Peyer's patch (tissue), 4 donors: ENCODE results near the gene MRPS35. TPM values are rescaled to one million over a fixed set of nuclear protein-coding genes. Genes with fewer than 3 reads are reported as not detected.
"Not testable (repeated sequence)": the region's sequence is repeated elsewhere in the genome, so short reads cannot be mapped to it uniquely, and the experiment has no call there.

Source experiments
- DNase-seq, 3 donors: peaks; one replicate each; pipeline ENCODE4 v3.0.0-alpha.2; 2017 to 2019
- H3K27ac ChIP-seq, 4 donors: fragments of 200-600 bp; sonication (generic); one replicate each; pipeline ENCODE4 v1.5.1; 2016 to 2019
- H3K27me3 ChIP-seq, 2 donors: fragments of 200-600 bp; sonication (generic); one replicate each; pipeline ENCODE4 v1.5.1; 2019
- H3K36me3 ChIP-seq, 3 donors: fragments of 200-600 bp; sonication (generic); one replicate each; pipeline ENCODE4 v1.5.1; 2016 to 2019
- H3K4me1 ChIP-seq, 4 donors: fragments of 200-600 bp; sonication (generic); one replicate each; pipeline ENCODE4 v1.5.1; 2016 to 2019
- H3K4me3 ChIP-seq, 4 donors: fragments of 200-600 bp; sonication (generic); 1 replicate in 3 of 4; 2 replicates in 1 of 4; pipeline ENCODE4 v1.5.1; 2016 to 2019; ENCODE audit warnings: mild to moderate bottlenecking in 1 of 4
- H3K9me3 ChIP-seq, 4 donors: fragments of 200-600 bp; sonication (generic); one replicate each; pipeline ENCODE4 v1.5.1; 2016 to 2019; ENCODE audit warnings: mild to moderate bottlenecking in 1 of 4
- POLR2A ChIP-seq, 2 donors: fragments of 450-650 bp; IDR thresholded peaks; one replicate each; pipeline ENCODE4 v1.5.1; 2017; ENCODE audit warnings: antibody characterized with exemption in 2 of 2, mild to moderate bottlenecking in 2 of 2, moderate library complexity in 2 of 2
- total RNA-seq, 4 donors: library from RNA; depleted of rRNA; stranded (reverse); fragments of >200 nt; gene quantifications; one replicate each; pipeline ENCODE4 v1.1.0, GENCODE V29; 2016
- TF ChIP-seq, protein P1 (sequence below), 6 experiments: fragments of 450-650 bp in 4 of 6; fragments of 200-600 bp in 2 of 6; sonication (generic) in 1 of 6; IDR thresholded peaks; one replicate each; pipeline ENCODE4 v1.5.1; 2017 to 2019; ENCODE audit warnings: antibody characterized with exemption in 6 of 6, mild to moderate bottlenecking in 3 of 6, moderate library complexity in 1 of 6

MRPS35 gene
- total RNA-seq, 4 donors from 2014 or later = 39.8 to 55.3 (median 50.4) TPM

DNA sequence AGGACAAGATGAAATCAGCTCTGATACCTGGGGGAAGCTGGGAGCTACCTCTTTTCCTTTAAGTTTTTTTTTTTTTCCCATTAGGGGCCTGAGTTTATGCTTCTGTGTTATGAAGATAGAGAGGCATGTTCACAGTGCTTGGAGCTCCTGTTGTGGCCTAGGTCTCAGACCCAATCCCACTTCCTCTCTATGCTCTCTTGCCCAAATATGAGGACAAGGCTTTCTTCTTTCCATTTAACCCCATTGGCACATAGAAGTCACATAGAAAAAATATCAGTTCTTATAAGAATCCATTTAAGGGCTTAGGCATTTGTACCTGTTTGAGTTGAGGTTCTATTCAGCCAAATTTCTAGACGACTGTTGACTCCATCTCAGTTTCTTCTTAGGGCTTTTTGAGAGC is 12.6 kb downstream of the MRPS35 start:
- Histone ChIP-seq H3K27ac (no peak overlapping the region), H3K36me3 (peaks cover 0 to 72% (median 4%) of the 10 kb centered on the region in 3 donors), H3K9me3 (no peaks in the 10 kb centered on the region), H3K4me1 (no peaks in the 10 kb centered on the region), H3K27me3 (no peaks in the 10 kb centered on the region), H3K4me3 (no peak overlapping the region)
- TF ChIP-seq POLR2A (IDR thresholded peaks at IDR 0.05) = no peak
- TF ChIP-seq, protein P1, sequence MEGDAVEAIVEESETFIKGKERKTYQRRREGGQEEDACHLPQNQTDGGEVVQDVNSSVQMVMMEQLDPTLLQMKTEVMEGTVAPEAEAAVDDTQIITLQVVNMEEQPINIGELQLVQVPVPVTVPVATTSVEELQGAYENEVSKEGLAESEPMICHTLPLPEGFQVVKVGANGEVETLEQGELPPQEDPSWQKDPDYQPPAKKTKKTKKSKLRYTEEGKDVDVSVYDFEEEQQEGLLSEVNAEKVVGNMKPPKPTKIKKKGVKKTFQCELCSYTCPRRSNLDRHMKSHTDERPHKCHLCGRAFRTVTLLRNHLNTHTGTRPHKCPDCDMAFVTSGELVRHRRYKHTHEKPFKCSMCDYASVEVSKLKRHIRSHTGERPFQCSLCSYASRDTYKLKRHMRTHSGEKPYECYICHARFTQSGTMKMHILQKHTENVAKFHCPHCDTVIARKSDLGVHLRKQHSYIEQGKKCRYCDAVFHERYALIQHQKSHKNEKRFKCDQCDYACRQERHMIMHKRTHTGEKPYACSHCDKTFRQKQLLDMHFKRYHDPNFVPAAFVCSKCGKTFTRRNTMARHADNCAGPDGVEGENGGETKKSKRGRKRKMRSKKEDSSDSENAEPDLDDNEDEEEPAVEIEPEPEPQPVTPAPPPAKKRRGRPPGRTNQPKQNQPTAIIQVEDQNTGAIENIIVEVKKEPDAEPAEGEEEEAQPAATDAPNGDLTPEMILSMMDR (IDR thresholded peaks at IDR 0.05) = no peak
- no peak for DNase-seq

DNA sequence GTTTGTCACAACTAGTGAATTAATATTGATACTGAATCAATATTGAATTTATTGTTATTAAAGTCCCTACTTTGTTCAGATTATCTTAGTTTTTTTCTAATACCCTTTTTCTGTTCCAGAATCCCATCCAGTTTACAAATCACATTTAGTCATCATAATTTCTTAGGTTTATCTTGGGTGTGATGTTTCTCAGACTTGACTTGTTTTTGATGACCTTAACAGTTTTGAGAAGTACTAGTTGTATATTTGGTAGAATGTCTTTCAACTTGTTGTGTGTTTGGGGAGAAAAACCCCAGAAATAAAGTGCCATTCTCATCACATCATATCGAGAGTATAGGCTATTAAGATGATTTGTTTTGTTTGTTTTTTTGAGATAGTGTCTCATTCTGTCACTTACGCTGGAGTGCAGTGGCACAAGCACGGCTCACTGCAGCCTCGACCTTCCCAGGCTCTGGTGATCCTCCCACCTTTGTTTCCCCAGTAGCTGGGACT is 19.5 kb downstream of the MRPS35 start:
- TF ChIP-seq POLR2A (IDR thresholded peaks at IDR 0.05) = no peak
- TF ChIP-seq, protein P1 (IDR thresholded peaks at IDR 0.05) = no peak
- no peaks in the 10 kb centered on the region for H3K4me1 ChIP-seq
- no peak overlapping the region for H3K27ac ChIP-seq
- H3K36me3 ChIP-seq = peaks cover 0 to 39% (median 0%) of the 10 kb centered on the region in 3 donors
- no peak for DNase-seq
- H3K4me3 ChIP-seq = no peak overlapping the region
- H3K9me3 ChIP-seq = no peaks in the 10 kb centered on the region
- no peaks in the 10 kb centered on the region for H3K27me3 ChIP-seq

DNA sequence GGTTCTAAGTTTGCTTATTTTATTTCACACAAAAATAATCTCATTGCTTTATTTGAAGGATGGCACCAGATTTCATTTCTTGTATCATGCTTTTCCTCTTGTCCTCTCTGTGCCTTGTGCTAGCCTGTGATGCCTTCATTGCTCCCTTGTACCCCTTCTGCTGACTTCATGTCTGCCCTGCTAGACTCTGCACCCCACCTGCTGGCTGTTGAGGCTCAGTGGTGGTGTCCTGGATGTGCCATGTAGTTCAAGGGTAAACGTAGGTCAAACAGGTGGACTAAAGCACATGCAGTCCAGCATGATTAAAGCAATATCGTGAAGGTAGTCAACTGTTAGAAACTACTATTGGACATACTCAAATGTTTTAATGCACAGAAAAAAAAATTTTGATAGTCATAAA is 21.6 kb downstream of the MRPS35 start:
- H3K4me3 ChIP-seq = no peak overlapping the region
- no peaks in the 10 kb centered on the region for H3K4me1 ChIP-seq
- no peak for TF ChIP-seq POLR2A (IDR thresholded peaks at IDR 0.05)
- TF ChIP-seq, protein P1 (IDR thresholded peaks at IDR 0.05) = peak in 3 of 6 experiments; percentile 23 to 39 (median 34)
- no peaks in the 10 kb centered on the region for H3K9me3 ChIP-seq
- no peak for DNase-seq
- no peaks in the 10 kb centered on the region for H3K27me3 ChIP-seq
- peaks cover 0 to 44% (median 0%) of the 10 kb centered on the region in 3 donors for H3K36me3 ChIP-seq
- H3K27ac ChIP-seq = no peak overlapping the region

DNA sequence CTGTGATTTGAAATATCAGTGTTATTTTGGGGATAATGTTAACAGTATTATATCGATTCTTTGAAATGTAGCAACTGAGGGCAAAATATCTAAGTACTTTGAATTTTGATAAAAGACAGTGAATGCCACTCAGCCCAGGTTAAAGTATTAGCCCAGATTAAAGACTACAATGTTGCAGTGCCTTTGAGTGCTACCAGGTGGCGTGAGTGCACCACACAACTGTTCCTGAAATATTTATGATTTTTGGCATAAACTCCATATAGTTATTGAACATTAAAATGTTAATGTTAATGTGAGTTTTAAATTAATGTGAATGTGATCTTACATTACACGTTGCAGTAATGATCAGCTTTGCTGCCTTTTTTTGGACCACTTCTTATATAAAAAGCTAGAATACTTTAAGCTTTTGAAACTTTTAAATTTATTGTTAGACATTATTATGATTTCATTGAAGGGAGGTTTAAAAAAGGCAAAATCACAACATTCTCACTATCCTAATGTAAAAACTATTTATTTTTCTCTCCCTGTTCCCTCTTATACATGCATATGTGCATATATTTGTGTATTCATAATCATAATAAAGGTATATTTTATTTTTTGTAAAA is 22.5 kb downstream of the MRPS35 start:
- no peaks in the 10 kb centered on the region for H3K9me3 ChIP-seq
- peak in 1 of 3 donors; percentile 60 for DNase-seq
- no peak overlapping the region for H3K4me3 ChIP-seq
- H3K27me3 ChIP-seq = no peaks in the 10 kb centered on the region
- H3K4me1 ChIP-seq = no peaks in the 10 kb centered on the region
- TF ChIP-seq, protein P1 (IDR thresholded peaks at IDR 0.05) = peak; percentile 42 to 96 (median 83)
- TF ChIP-seq POLR2A (IDR thresholded peaks at IDR 0.05) = no peak
- H3K36me3 ChIP-seq = peaks cover 0 to 46% (median 0%) of the 10 kb centered on the region in 3 donors
- no peak overlapping the region for H3K27ac ChIP-seq

DNA sequence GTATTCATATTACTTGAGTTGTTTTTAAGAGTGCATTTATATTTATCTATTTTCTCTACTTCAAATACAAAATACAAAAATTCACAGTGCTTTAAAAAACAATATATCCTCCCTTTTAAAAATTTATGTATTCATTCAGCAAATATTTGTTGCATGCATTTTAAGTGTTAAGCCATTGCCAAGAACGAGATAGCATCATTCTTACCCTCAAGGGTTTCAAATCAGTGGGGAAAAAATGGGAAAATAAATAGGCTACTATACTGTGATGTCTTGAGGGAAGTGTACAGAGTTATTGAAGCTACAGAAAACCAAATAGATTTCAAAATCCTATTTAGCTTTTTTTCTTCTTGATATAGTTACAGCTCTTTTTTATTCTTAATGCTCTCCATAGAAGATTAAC is 23.2 kb downstream of the MRPS35 start:
- TF ChIP-seq, protein P1 (IDR thresholded peaks at IDR 0.05) = no peak
- TF ChIP-seq POLR2A (IDR thresholded peaks at IDR 0.05) = no peak
- Histone ChIP-seq H3K4me1 (no peaks in the 10 kb centered on the region), H3K27ac (no peak overlapping the region), H3K27me3 (no peaks in the 10 kb centered on the region), H3K36me3 (peaks cover 0 to 50% (median 0%) of the 10 kb centered on the region in 3 donors), H3K4me3 (no peak overlapping the region), H3K9me3 (no peaks in the 10 kb centered on the region)
- no peak for DNase-seq

DNA sequence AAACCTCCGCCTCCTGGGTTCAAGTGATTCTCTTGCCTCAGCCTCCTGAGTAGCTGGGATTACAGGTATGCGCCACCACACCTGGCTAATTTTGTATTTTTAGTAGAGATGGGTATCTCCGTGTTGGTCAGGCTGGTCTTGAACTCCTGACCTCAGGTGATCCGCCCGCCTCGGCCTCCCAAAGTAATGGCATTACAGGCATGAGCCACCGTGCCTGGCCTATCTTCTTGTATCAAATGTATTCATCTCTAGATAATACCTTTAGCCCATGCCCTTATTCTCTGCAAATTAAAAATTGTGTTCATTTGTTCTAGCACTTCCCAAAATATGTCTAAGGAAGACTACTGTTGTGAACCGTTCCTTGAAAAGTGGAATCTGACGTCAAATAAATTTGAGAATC is 23.7 kb downstream of the MRPS35 start:
- not testable (repeated sequence) for H3K4me1 ChIP-seq, H3K27ac ChIP-seq, H3K27me3 ChIP-seq, DNase-seq, H3K4me3 ChIP-seq, H3K9me3 ChIP-seq
- H3K36me3 ChIP-seq = peaks cover 0 to 48% (median 0%) of the 10 kb centered on the region in 3 donors
